GM18873 (cell line): Measurements from ENCODE around the gene ZC3H15.
"Not testable (repeated sequence)": the region's sequence is repeated elsewhere in the genome, so short reads cannot be mapped to it uniquely, and the experiment has no call there.

Source experiments
- ATAC-seq: cut with Tn5 transposase; IDR thresholded peaks from one replicate; pipeline ENCODE4 v1.9.1; 2021; ENCODE audit warnings: mild to moderate bottlenecking, moderate library complexity, moderate number of reproducible peaks; ENCODE audit not compliant: unreplicated experiment, low FRiP score

Gene ZC3H15

DNA sequence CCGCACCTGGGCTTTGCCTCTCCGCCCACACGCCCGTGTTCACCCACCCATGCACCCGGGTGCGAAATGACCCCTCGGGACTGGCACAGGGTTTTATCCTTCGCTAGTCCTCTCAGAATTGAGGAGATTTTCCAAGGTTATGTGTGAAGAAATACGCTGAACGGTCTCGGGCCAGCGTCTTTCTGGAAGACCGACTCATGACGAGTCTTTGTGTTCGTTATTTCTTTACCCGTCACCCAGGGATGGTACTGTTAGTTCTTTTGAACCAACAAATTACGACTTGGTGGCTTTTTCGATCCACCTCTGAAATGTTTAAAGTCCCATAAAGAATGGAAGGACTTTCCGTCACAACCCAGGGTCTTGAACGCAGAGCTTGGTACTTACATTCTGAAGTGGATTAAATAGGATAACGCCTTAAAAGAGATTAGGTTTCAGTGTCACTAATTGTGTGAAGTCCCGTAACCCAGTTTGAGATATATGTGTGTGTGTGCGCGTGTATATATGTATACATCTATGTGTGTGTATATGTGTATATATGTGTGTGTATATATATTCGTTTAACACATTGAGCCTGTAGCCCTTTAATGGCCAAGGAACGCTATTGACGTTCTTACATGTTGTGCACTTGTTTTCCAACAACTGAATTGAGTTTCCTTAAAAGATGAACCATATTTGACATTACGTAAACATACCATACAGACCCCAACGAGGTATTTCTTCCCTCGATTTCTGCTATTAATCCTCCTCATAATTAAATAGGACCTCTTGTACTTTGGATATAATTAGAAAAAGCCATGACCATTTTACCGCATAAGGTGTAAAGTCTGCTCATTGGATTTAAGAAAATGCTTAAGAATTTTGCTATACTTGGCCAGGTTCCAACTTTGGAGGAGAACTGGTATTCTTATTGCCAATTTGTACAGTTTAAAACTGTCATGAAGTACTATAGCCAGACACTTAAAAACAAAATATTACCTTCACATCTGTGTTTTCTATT, 889 bp downstream of the ZC3H15 start:
- ATAC-seq = no peak

DNA sequence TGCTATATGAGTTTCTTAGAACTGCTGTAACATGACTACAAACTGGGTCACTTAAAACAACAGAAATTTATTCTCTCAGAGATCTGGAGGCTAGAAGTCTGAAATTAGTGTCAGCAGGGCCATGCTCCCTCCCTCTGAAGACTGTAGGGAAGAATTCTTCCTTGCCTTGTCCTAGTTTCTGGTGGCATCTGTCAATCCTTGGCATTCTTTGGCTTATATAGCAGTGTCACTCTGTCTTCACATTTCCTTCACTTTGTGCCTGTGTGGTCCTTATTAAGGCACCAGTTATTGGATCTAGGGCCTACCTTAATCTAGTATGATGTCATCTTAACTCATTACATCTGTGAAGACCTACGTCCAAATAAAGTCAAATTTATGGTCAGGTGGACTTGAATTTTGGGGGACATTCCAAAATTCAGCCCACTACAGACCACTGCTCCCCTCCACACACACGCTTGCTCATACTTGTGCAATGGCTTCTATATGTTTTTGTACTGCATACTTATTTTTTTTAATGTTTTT, 7.6 kb downstream of the ZC3H15 start:
- ATAC-seq = no peak

DNA sequence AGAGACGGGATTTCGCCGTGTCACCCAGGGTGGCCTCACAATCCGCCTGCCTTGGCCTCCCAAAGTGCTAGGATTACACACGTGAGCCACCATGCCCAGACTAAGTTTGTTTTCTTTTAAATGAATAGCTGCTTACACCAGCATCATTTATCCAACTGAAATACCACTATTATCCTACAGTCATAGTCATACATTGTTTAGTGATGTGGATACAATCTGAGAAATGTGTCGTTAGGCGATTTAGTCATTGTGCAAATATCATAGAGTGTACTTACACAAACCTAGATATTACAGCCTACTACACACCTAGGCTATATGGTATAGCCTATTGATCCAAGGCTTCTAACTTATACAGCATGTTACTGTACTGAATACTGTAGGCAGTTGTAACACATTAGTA, 10.3 kb downstream of the ZC3H15 start:
- ATAC-seq = no peak

DNA sequence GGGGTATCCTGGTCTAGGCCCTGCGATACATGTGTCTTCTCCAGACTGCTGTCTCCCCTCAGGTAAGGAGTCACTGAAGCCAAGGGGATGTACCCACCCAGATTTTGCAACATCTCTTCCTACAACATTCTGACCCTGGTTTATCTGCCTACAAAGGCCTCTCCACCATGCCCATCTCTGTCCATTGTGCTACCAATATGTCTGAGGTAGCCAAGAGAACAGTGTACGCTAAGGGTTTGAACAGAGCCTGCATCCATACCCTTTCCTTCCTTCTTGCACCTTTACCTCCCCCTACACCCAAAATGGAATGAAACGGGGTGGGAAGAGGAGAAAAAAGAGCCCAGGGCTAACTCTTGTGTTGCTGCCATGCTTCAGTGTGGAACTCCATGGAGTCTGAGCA, 11.9 kb downstream of the ZC3H15 start:
- no peak for ATAC-seq

DNA sequence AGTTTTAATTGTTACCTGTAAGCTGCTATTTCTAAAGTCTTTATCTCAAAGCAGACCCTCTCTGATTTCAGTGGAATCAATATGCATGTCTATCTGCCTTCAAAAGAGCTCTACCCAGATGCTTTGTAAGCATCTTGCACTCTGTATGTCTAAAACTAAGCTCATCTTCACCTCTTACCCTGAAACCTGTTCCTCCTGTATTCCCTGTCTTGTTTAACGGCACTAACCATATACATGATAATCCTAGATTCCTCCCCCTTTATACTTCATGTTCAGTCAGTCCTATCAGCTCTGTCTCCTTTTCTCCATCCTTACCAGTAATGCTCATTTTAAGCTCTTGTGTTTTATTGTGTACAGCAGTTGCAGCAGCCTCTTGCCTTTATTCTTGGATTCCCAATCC, 12.8 kb downstream of the ZC3H15 start:
- no peak for ATAC-seq

DNA sequence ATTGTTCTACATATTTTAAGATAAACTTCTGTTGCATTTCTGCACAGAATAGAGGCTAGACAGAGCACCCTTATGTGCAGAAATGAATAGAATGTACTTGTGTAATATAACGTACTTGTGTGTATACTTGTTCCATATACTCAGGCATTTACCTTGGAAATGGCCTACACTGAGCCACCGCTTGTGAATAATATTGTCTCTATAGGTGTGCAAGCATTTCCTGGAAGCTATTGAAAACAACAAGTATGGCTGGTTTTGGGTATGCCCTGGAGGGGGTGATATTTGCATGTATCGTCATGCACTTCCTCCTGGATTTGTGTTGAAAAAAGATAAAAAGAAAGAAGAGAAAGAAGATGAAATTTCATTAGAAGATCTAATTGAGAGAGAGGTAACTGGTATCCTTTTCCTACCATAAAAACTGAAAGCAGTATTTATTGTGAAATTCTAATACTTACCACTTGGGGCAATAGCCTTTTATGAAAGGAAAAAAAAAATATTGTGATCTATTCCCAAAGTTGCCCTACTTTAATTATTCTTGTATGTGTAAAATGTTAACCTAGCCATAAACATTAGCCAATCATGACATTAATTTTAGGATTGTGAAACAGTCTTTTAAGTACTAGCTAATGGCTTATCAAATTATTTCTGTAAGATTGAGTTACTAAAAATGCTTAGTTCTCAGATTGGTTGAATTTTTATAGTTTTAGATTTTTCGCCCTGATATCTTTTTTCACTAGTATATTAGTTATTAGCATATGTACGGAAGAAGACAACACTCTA, 18.0 kb downstream of the ZC3H15 start:
- ATAC-seq = no peak

DNA sequence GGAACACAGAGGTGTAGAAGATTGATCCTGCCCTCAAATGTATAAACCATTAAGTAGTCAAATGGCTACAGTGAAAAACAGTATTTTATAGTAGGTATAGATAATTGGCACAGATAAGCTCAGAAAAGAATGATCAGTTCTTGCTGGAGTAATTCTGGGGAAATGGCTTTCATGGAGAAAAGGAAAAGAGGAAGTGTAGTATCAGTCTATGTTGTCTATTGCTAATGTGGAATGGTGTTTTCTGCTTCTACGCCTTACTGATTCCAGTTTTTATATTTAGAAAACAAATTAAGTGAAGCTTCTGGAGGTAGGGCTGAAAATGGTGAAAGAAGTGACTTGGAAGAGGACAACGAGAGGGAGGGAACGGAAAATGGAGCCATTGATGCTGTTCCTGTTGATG, 22.2 kb downstream of the ZC3H15 start:
- no peak for ATAC-seq

DNA sequence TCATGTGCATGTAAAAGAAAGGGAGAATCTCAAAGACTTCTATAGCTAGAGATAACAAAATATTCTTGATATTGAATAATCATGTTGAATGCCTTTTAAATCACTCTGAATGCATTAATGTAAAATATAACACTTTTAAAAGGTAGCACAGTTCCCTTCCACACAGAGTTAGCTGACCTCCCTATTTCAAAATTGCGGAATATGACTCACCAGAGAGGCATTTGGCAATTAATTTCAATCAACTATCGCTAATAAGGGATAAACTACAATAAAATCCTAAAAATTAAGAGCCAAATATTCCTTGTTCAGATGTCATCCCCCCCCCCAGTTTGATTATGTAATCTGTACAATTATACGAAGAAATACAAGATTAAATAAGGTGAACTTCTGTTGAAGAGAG, 29.3 kb downstream of the ZC3H15 start:
- no peak for ATAC-seq

DNA sequence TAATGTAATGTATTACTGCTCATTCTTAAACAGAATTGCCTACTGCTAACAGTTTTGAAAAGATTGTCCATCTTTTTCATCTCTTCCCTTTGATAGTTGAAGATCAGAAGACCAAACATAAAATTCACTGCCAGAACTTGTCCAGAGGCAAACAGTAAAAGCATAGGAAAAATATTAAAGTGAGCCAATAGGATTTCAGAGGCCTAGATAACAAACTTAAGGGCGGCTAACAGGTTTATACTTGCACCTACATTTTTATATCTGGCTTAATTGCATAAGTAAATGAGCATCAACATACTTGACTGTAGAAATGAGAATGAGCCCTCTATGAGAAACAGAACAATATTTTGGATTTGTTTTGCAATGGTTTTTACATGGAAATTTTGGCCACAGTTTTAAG, 30.3 kb downstream of the ZC3H15 start:
- no peak for ATAC-seq

DNA sequence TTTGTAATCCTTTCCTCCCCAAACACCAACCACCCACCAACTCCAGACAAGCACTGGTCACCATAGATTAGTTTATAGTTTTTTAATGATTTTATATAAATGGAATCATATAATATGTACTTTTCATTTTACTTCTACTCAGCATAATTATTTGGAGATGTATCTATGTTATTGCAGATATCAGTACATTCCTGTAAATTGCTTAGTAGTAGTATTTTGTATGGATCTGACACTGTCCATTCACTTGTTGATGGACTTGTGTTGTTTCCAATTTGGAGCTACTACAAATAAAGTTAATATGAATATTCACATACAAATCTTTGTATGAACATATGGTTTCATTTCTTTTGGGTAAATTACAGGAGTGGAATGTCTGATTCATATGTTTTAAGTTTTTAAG, 31.0 kb downstream of the ZC3H15 start:
- no peak for ATAC-seq

DNA sequence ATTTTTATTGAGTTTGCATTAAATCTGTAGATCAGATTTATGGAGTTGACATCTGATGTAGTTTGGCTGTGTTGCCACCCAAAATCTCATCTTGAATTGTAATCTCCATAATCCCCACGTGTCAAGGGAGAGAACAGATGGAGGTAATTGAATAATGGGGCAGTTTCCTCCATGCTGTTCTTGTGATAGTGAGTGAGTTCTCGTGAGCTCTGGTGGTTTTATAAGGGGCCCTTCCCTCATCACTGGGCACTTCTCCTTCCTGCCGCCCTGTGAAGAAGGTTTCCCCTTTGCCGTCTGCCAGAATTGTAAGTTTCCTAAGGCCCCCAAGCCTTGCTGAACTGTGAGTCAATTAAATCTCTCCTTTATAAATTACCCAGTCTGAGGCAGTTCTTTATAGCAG, 32.2 kb downstream of the ZC3H15 start:
- no peak for ATAC-seq

DNA sequence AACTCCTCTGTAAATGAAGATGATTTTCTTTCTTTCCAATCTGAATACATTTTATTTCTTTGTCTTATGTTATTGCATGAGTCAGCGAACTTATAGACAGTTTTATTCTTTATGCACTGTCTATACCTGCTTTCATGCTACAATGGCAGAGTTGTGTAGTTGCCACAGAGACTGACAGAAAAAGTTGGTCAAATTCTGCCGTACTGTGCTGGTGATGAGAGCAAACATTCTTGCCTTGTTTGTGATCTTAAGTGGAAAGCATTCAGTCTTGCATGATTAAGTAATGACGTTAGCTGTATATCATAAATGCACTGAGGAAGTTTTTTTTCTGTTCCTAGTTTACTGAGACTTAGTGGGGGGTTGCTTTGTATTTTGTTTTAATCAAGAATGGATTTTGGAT, 32.9 kb downstream of the ZC3H15 start:
- ATAC-seq = no peak

DNA sequence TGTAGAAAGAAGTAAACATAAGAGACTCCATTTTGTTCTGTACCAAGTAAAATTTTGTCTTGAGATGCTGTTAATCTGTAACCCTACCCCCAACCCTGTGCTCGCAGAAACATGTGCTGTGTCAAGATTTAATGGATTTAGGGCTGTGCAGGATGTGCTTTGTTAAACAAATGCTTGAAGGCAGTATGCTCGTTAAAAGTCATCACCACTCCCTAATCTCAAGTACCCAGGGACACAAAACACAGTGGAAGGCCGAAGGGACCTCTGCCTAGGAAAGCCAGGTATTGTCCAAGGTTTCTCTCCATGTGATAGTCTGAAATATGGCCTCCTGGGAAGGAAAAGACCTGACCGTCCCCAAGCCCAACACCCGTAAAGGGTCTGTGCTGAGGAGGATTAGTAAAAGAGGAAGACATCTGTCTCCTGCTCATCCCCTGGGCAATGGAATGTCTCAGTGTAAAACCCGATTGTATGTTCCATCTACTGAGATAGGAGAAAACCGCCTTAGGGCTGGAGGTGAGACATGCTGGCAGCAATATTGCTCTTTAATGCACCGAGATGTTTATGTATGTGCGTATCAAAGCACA, 35.6 kb downstream of the ZC3H15 start:
- not testable (repeated sequence) for ATAC-seq

DNA sequence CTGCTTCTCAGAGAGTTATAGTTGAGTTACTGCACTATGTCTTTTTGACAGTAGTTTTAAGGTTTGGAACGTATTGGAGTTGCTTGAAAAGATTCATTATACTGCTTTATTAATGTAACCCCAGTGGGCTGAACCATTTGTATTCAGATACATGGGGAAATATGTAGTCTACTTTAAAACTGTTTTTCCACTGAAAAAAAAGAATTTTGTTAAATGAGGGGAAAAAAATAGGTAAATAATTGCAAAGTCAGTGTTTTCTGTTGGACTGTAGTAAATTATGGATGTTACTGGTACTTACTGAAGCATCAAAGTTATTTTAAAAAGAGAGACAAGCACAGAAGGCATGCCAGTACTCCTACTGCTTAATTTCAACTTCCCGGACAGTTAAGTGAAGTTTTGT, 36.4 kb downstream of the ZC3H15 start:
- no peak for ATAC-seq

DNA sequence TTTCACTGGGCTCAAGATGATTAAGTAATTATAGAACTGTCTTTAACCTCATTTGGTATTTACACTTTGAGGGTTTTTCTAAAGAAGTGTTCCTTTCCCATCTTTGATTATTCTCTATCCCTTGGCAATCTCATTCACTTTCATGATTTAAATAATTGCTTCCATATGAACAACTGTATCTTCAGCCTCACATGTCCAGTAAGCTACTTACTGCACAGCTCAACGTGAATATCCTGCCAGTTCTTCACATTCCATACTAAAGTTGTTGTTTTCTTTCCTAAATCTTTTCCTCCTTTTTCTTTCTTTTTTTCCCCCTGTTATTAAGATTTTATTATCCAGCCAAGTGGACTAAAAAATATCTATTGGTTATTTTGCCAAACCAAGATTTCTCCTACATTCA, 37.7 kb downstream of the ZC3H15 start:
- no peak for ATAC-seq

DNA sequence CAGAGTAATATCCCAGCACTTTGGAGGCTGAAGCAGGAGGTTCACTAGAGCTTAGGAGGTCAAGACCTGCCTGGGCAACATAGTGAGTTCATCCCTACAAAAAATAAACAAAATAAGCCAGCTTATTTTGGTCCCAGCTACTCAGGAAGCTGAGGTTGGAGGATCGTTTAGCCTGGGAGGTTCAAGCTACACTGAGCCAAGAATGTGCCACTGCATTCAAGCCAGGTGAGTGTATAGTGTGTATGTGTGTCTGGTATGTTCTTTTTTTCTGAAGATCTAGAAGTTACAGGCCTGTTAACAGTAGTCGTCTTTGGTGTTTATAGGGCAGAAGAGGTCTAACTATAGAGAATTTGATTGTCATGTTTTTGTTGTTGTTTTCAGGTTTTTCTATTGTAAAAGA, 40.2 kb downstream of the ZC3H15 start:
- ATAC-seq = no peak

DNA sequence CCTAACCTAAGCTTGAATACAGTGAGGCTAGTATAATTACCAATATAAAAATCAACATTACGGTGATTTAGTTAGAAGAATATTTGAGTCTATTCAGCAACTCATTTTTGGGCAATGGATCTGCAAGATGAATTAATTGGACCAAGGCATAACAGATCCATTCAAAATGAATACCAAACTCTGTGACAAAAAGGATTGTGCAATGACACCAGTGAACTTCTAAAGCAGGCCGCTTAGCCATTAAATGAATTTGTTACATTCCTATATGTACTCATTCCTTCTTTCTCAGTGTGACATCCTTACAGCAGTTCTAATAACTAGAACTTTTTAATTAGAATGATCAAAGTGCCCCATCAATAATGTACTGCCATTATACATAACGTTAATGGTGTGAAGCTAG, 44.3 kb downstream of the ZC3H15 start:
- ATAC-seq = no peak

DNA sequence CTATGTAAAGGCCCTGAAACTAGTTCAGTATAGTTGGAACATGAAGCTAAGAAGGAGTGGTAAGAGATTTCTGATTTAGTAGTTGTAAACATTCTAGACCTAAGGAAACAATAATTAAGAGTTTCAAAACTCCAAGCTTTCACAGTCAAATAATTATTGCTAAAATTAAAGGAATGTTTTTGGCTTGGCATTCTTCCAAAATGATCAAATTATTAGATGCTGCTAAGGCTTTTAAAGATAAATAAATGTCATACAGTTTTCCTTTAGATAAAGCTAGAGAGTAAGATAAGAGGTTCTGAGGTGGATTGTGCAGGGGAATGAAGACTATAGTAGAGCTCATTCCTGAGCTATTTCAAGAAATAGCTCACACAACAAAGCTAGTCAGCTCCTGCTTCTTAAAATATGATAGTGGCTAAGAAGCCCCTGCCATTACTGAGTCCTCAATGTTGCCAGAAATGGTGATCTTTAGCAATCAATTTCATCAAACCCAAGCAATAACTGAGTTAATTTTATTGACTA, 45.3 kb downstream of the ZC3H15 start:
- no peak for ATAC-seq

DNA sequence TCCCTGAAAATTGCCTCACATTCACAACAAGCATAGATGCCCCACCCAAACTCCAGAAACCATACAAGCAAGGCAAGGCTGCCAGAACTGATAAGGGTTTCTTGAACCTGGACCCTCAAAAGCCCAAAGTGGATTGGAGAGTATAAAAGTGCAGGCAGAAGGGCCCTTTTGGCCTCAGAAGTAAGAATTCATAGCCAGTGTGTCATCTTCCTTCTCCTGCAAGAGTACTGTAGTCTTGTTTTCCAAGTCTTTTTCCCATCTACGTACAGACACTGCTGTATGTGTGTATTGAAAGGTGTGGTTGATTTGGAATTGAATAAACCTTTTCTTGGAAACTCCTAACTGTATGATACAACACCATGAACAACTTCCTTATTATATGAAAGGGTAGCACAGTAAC, 46.8 kb downstream of the ZC3H15 start:
- no peak for ATAC-seq

DNA sequence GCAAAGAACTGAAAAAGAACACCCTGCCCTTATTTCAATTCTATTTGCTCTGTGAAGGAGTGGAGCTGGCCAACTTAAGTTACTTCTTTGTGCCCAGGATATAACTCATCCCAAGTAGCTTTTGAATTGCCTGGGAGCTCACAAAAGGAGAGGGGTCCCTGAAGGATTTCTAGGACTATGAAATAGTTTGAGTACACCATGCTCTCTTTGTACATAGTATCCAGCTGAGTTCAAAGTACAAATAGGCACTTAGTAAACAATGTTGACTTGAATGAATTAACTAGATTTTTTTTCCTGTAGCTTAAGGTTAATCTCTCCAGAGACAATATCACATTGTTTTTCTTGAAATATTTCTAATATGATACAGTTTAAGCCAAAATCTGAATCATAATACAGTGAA, 47.7 kb downstream of the ZC3H15 start:
- no peak for ATAC-seq

DNA sequence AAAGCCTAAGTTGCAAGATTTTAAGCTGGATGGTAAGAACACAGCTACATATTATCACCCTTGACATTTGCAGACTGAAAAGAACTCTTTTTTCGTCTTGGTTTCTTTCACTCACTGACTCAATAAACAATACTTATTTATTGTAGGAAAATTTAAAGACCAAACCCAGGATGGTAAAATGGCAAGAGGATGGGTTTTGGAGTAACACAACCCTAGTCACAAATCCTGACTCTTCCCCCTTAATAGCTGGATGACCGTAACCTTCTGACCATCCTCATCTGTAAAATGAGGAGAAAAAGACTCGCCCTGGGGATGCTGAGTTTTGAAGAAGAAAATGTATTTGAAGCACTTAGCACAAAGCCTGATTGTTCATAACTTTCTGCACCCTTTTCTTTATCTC, 48.3 kb downstream of the ZC3H15 start:
- ATAC-seq = no peak
